ENCODE results near the gene ROCK2. TPM values are rescaled to one million over a fixed set of nuclear protein-coding genes. Genes with fewer than 3 reads are reported as not detected.
"Not testable (repeated sequence)": the region's sequence is repeated elsewhere in the genome, so short reads cannot be mapped to it uniquely, and the experiment has no call there.

ROCK2 gene
- polyA plus RNA-seq, 12 donors, result 45.4 to 440 (median 50.0) TPM

- peak; percentile 38 for DNase-seq
Measured at GRCh38 chr2:11342551-11343367, 1.7 kb downstream of the ROCK2 start.

- DNase-seq, result no peak
Measured at GRCh38 chr2:11340717-11341116, 3.7 kb downstream of the ROCK2 start.

- DNase-seq, result no peak
Measured at GRCh38 chr2:11339508-11340083, 4.8 kb downstream of the ROCK2 start.

GRCh38 chr2:11338580-11338979 lies 5.9 kb downstream of the ROCK2 start:
- no peak for DNase-seq

GRCh38 chr2:11337909-11338308 lies 6.5 kb downstream of the ROCK2 start:
- no peak for DNase-seq

- DNase-seq, result no peak
Measured at GRCh38 chr2:11336189-11336588, 8.2 kb downstream of the ROCK2 start.

- no peak for DNase-seq
Measured at GRCh38 chr2:11333427-11334183, 10.8 kb downstream of the ROCK2 start.

GRCh38 chr2:11332596-11332995 lies 11.8 kb downstream of the ROCK2 start:
- no peak for DNase-seq

GRCh38 chr2:11330457-11331142 lies 13.8 kb downstream of the ROCK2 start:
- no peak for DNase-seq

GRCh38 chr2:11329776-11330175 lies 14.7 kb downstream of the ROCK2 start:
- DNase-seq, result no peak

- not testable (repeated sequence) for DNase-seq
Measured at GRCh38 chr2:11328522-11328921, 15.9 kb downstream of the ROCK2 start.

- DNase-seq, result no peak
Measured at GRCh38 chr2:11327871-11328270, 16.6 kb downstream of the ROCK2 start.

- no peak for DNase-seq
Measured at GRCh38 chr2:11326677-11327211, 17.7 kb downstream of the ROCK2 start.

GRCh38 chr2:11325961-11326676 lies 18.3 kb downstream of the ROCK2 start:
- no peak for DNase-seq

GRCh38 chr2:11321847-11322246 lies 22.6 kb downstream of the ROCK2 start:
- no peak for DNase-seq

- DNase-seq, result no peak
Measured at GRCh38 chr2:11320698-11321492, 23.5 kb downstream of the ROCK2 start.

GRCh38 chr2:11319939-11320338 lies 24.5 kb downstream of the ROCK2 start:
- no peak for DNase-seq

- no peak for DNase-seq
Measured at GRCh38 chr2:11315074-11315705, 29.2 kb downstream of the ROCK2 start.

GRCh38 chr2:11314487-11314886 lies 29.9 kb downstream of the ROCK2 start:
- DNase-seq, result no peak
